Stimulated activated naive CD8-positive, alpha-beta T cell treated with anti-CD3 and anti-CD28 coated beads, Interleukin-15, amount 100 ng/mL, for 72 hours (primary cell): Measurements from ENCODE around the gene AOPEP.
A peak's percentile ranks its signal among the peaks of the same experiment; 100 is the strongest.

Experiments used
- ATAC-seq: fragments of 150-1000 bp; cut with Tn5 transposase; 2 replicates; pipeline ENCODE4 v1.10.0; 2021; ENCODE audit warnings: mild to moderate bottlenecking, moderate library complexity
- DNase-seq, 2 donors: peaks; one replicate each; pipeline ENCODE4 v3.0.0; 2021 to 2022
- H3K27ac Mint-ChIP-seq, 2 donors: one replicate each; pipeline ENCODE4 v1.8.0; 2022; ENCODE audit warnings: mild to moderate bottlenecking in 2 of 2, mixed read lengths in 2 of 2, moderate library complexity in 2 of 2
- H3K27me3 Mint-ChIP-seq: one replicate; pipeline ENCODE4 v1.8.0; 2022; ENCODE audit warnings: mixed read lengths
- H3K4me1 Mint-ChIP-seq: one replicate; pipeline ENCODE4 v1.8.0; 2022; ENCODE audit warnings: mild to moderate bottlenecking, mixed read lengths
- H3K4me3 Mint-ChIP-seq, 2 donors: one replicate each; pipeline ENCODE4 v1.8.0; 2022; ENCODE audit warnings: mild to moderate bottlenecking in 2 of 2, mixed read lengths in 2 of 2, moderate library complexity in 1 of 2
- H3K9me3 Mint-ChIP-seq, 2 donors: one replicate each; pipeline ENCODE4 v1.8.0; 2022; ENCODE audit warnings: mixed read lengths in 2 of 2

AOPEP gene

GRCh38 chr9:94850540-94851434 lies 124.3 kb downstream of the AOPEP start:
- no peak overlapping the region for H3K27ac Mint-ChIP-seq
- H3K27me3 Mint-ChIP-seq, result no peaks in the 10 kb centered on the region
- H3K4me3 Mint-ChIP-seq, result no peak overlapping the region
- H3K9me3 Mint-ChIP-seq, result peaks cover 0 to 5% of the 10 kb centered on the region in 2 donors
- DNase-seq (no peak), ATAC-seq (no peak)
- peaks cover 25% of the 10 kb centered on the region for H3K4me1 Mint-ChIP-seq

- Mint-ChIP-seq H3K27ac (no peak overlapping the region), H3K4me1 (peaks cover 22% of the 10 kb centered on the region)
- no peak for ATAC-seq
These were observed 125.0 kb downstream of the AOPEP start for GRCh38 chr9:94851467-94851866.

GRCh38 chr9:94851892-94852291 lies 125.4 kb downstream of the AOPEP start:
- no peak for DNase-seq
- Mint-ChIP-seq H3K4me3 (no peak overlapping the region), H3K4me1 (peaks cover 18% of the 10 kb centered on the region), H3K9me3 (no peaks in the 10 kb centered on the region), H3K27me3 (no peaks in the 10 kb centered on the region), H3K27ac (no peak overlapping the region)
- ATAC-seq, result no peak

More at GRCh38 chr9:94851467-94851866, 125.0 kb downstream of the AOPEP start:
- no peaks in the 10 kb centered on the region for H3K9me3 Mint-ChIP-seq
- H3K27me3 Mint-ChIP-seq, result no peaks in the 10 kb centered on the region
- no peak for DNase-seq
- no peak overlapping the region for H3K4me3 Mint-ChIP-seq

- DNase-seq, result no peak
These were observed 125.9 kb downstream of the AOPEP start for GRCh38 chr9:94852373-94852772.

GRCh38 chr9:94853887-94854286 lies 127.4 kb downstream of the AOPEP start:
- DNase-seq, result no peak
- Mint-ChIP-seq H3K9me3 (peaks cover 0 to 7% of the 10 kb centered on the region in 2 donors), H3K27me3 (no peaks in the 10 kb centered on the region), H3K27ac (no peak overlapping the region), H3K4me1 (peaks cover 6% of the 10 kb centered on the region), H3K4me3 (no peak overlapping the region)
- no peak for ATAC-seq

More at GRCh38 chr9:94852373-94852772, 125.9 kb downstream of the AOPEP start:
- Mint-ChIP-seq H3K9me3 (no peaks in the 10 kb centered on the region), H3K4me3 (no peak overlapping the region), H3K27me3 (no peaks in the 10 kb centered on the region), H3K27ac (no peak overlapping the region), H3K4me1 (peaks cover 13% of the 10 kb centered on the region)
- no peak for ATAC-seq

- H3K9me3 Mint-ChIP-seq, result peaks cover 0 to 7% of the 10 kb centered on the region in 2 donors
- no peak overlapping the region for H3K4me3 Mint-ChIP-seq
- H3K27me3 Mint-ChIP-seq, result peaks cover 6% of the 10 kb centered on the region
- no peak overlapping the region for H3K27ac Mint-ChIP-seq
- ATAC-seq (no peak), DNase-seq (no peak)
- peaks cover 22% of the 10 kb centered on the region for H3K4me1 Mint-ChIP-seq
These were observed 129.4 kb downstream of the AOPEP start for GRCh38 chr9:94855903-94856302.

GRCh38 chr9:94857791-94858190 lies 131.3 kb downstream of the AOPEP start:
- peaks cover 35% of the 10 kb centered on the region for H3K4me1 Mint-ChIP-seq
- H3K27ac Mint-ChIP-seq, result no peak overlapping the region
- DNase-seq (no peak), ATAC-seq (no peak)
- H3K4me3 Mint-ChIP-seq, result no peak overlapping the region
- H3K9me3 Mint-ChIP-seq, result peaks cover 0 to 7% of the 10 kb centered on the region in 2 donors
- peaks cover 13% of the 10 kb centered on the region for H3K27me3 Mint-ChIP-seq

GRCh38 chr9:94859226-94859625 lies 132.7 kb downstream of the AOPEP start:
- Mint-ChIP-seq H3K9me3 (peaks cover 0 to 7% of the 10 kb centered on the region in 2 donors), H3K27me3 (peaks cover 14% of the 10 kb centered on the region), H3K4me3 (no peak overlapping the region), H3K4me1 (peaks cover 46% of the 10 kb centered on the region), H3K27ac (no peak overlapping the region)
- DNase-seq (no peak), ATAC-seq (no peak)

- DNase-seq, result no peak
- peaks cover 14% of the 10 kb centered on the region for H3K27me3 Mint-ChIP-seq
- H3K4me3 Mint-ChIP-seq, result peak overlapping the region; percentile 17 to 52
- peaks cover 48% of the 10 kb centered on the region for H3K4me1 Mint-ChIP-seq
- peak overlapping the region; percentile 59 to 95 for H3K27ac Mint-ChIP-seq
- peaks cover 0 to 7% of the 10 kb centered on the region in 2 donors for H3K9me3 Mint-ChIP-seq
- ATAC-seq, result no peak
These were observed 133.4 kb downstream of the AOPEP start for GRCh38 chr9:94859891-94860290.

- peak overlapping the region; percentile 79 to 83 for H3K27ac Mint-ChIP-seq
- peak; percentile 95 for ATAC-seq
- peaks cover 14% of the 10 kb centered on the region for H3K27me3 Mint-ChIP-seq
- peaks cover 48% of the 10 kb centered on the region for H3K4me1 Mint-ChIP-seq
- H3K9me3 Mint-ChIP-seq, result peaks cover 0 to 7% of the 10 kb centered on the region in 2 donors
- DNase-seq, result peak; percentile 59 to 74
- peak overlapping the region; percentile 57 to 65 for H3K4me3 Mint-ChIP-seq
These were observed 134.4 kb downstream of the AOPEP start for GRCh38 chr9:94860678-94861588.

GRCh38 chr9:94861589-94862272 lies 135.2 kb downstream of the AOPEP start:
- H3K4me3 Mint-ChIP-seq, result peak overlapping the region; percentile 44 to 65
- peaks cover 14% of the 10 kb centered on the region for H3K27me3 Mint-ChIP-seq
- ATAC-seq (peak; percentile 13), DNase-seq (no peak)
- H3K4me1 Mint-ChIP-seq, result peaks cover 48% of the 10 kb centered on the region
- H3K27ac Mint-ChIP-seq, result peak overlapping the region; percentile 79 to 83
- peaks cover 0 to 7% of the 10 kb centered on the region in 2 donors for H3K9me3 Mint-ChIP-seq

- ATAC-seq, result no peak
- Mint-ChIP-seq H3K27ac (no peak overlapping the region), H3K4me1 (peaks cover 48% of the 10 kb centered on the region)
These were observed 137.7 kb downstream of the AOPEP start for GRCh38 chr9:94864196-94864595.

GRCh38 chr9:94864862-94865509 lies 138.5 kb downstream of the AOPEP start:
- no peak overlapping the region for H3K4me3 Mint-ChIP-seq
- no peak for DNase-seq
- no peak overlapping the region for H3K27ac Mint-ChIP-seq
- H3K9me3 Mint-ChIP-seq, result no peaks in the 10 kb centered on the region
- H3K27me3 Mint-ChIP-seq, result peaks cover 8% of the 10 kb centered on the region
- ATAC-seq, result no peak
- H3K4me1 Mint-ChIP-seq, result peaks cover 50% of the 10 kb centered on the region

More at GRCh38 chr9:94864196-94864595, 137.7 kb downstream of the AOPEP start:
- Mint-ChIP-seq H3K27me3 (peaks cover 14% of the 10 kb centered on the region), H3K9me3 (no peaks in the 10 kb centered on the region), H3K4me3 (no peak overlapping the region)
- DNase-seq, result no peak

GRCh38 chr9:94865582-94866452 lies 139.3 kb downstream of the AOPEP start:
- DNase-seq (no peak), ATAC-seq (no peak)
- peaks cover 50% of the 10 kb centered on the region for H3K4me1 Mint-ChIP-seq
- H3K4me3 Mint-ChIP-seq, result no peak overlapping the region
- peaks cover 0 to 4% of the 10 kb centered on the region in 2 donors for H3K9me3 Mint-ChIP-seq
- H3K27me3 Mint-ChIP-seq, result peaks cover 7% of the 10 kb centered on the region
- no peak overlapping the region for H3K27ac Mint-ChIP-seq
